CD4-positive, alpha-beta T cell treated with Interleukin-6 for 4 hours (primary cell): ENCODE results near the gene ITGB1BP2.
"Not testable (repeated sequence)": the region's sequence is repeated elsewhere in the genome, so short reads cannot be mapped to it uniquely, and the experiment has no call there.

Experiments used
- DNase-seq: peaks from one replicate; pipeline ENCODE4 v3.0.0-alpha.2; 2020; ENCODE audit warnings: mixed read lengths

Gene ITGB1BP2

GRCh38 chrX:71302461-71303213 is 1.1 kb downstream of the ITGB1BP2 start:
- no peak for DNase-seq

DNA sequence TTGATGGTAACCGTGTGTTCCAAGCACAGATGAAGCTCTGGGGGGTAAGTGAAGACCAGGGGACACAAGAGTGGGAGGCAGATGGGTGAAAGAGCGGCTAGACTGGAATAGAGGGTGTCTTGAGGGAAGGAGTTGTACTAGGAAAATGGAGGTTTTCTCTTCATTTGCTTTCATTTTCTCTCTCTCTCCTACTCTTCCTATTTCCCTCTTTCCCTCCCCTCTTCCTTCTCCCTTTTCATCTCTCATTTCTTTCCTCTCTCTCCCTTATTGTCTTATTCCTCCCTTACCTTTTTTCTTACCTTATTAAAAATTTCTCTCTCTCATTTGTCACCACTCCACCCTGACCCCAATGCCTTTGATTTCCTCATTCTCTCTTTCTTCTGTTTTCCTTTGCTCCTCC is 3.0 kb downstream of the ITGB1BP2 start:
- no peak for DNase-seq

- no peak for DNase-seq
Observed at GRCh38 chrX:71315917-71316316, 14.4 kb downstream of the ITGB1BP2 start.

- DNase-seq, result not testable (repeated sequence)
Observed at GRCh38 chrX:71316959-71317358, 15.4 kb downstream of the ITGB1BP2 start.

GRCh38 chrX:71320126-71320525 is 18.6 kb downstream of the ITGB1BP2 start:
- DNase-seq, result no peak

- no peak for DNase-seq
Observed at GRCh38 chrX:71321731-71322130, 20.2 kb downstream of the ITGB1BP2 start.

- DNase-seq, result not testable (repeated sequence)
Observed at GRCh38 chrX:71324452-71324851, 22.9 kb downstream of the ITGB1BP2 start.

GRCh38 chrX:71326394-71326793 is 24.8 kb downstream of the ITGB1BP2 start:
- no peak for DNase-seq

- not testable (repeated sequence) for DNase-seq
Observed at GRCh38 chrX:71349151-71349665, 47.7 kb downstream of the ITGB1BP2 start.

DNA sequence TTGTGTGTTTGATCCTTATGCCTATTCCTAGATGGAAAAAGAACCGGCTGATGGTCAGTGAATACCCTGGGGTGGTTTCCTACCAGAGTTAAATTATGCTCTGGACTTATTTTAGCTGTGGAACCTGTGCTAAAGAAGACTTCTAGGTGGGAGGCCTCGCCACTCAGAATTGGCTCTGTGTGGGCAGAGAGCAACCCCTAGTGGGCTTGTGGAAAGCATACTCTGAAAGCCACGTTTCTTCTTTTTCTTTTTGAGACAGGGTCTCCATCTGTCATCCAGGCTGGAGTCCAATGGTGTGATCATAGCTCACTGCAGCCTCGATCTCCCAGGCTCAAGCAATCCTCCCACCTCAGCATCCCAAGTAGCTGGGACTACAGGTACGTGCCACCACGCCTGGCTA is 48.3 kb downstream of the ITGB1BP2 start:
- not testable (repeated sequence) for DNase-seq

DNA sequence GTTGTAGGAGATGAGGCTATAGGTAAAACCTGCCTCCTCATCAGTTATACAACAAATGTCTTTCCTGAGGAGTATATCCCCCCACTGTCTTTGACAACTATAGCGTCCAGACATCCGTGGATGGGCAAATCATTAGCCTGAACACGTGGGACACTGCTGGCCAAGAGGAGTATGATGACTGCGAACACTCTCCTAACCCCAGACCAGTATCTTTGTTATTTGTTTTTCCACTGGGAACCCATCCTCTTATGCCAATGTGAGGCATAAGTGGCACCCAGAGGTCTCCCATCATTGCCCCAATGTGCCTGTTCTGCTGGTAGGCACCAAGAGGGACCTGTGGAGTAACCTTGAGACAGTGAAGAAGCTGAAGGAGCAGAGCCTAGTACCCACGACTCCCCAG is 50.9 kb downstream of the ITGB1BP2 start:
- DNase-seq, result not testable (repeated sequence)
